ENCODE data around the gene VIT.

- no peak for TF ChIP-seq GABPA (IDR thresholded peaks at IDR 0.05; ENCODE audit: low read depth)
- TF ChIP-seq, protein P1, sequence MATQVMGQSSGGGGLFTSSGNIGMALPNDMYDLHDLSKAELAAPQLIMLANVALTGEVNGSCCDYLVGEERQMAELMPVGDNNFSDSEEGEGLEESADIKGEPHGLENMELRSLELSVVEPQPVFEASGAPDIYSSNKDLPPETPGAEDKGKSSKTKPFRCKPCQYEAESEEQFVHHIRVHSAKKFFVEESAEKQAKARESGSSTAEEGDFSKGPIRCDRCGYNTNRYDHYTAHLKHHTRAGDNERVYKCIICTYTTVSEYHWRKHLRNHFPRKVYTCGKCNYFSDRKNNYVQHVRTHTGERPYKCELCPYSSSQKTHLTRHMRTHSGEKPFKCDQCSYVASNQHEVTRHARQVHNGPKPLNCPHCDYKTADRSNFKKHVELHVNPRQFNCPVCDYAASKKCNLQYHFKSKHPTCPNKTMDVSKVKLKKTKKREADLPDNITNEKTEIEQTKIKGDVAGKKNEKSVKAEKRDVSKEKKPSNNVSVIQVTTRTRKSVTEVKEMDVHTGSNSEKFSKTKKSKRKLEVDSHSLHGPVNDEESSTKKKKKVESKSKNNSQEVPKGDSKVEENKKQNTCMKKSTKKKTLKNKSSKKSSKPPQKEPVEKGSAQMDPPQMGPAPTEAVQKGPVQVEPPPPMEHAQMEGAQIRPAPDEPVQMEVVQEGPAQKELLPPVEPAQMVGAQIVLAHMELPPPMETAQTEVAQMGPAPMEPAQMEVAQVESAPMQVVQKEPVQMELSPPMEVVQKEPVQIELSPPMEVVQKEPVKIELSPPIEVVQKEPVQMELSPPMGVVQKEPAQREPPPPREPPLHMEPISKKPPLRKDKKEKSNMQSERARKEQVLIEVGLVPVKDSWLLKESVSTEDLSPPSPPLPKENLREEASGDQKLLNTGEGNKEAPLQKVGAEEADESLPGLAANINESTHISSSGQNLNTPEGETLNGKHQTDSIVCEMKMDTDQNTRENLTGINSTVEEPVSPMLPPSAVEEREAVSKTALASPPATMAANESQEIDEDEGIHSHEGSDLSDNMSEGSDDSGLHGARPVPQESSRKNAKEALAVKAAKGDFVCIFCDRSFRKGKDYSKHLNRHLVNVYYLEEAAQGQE (IDR thresholded peaks at IDR 0.05; ENCODE audit: insufficient replicate concordance, low read depth) = no peak
- no peak for TF ChIP-seq CTCF (IDR thresholded peaks at IDR 0.05; ENCODE audit: insufficient read depth, low read length)
- no peak for TF ChIP-seq POLR2AphosphoS5 (IDR thresholded peaks at IDR 0.05; ENCODE audit: low read depth)
These were observed 41.1 kb upstream of the VIT start for GRCh38 chr2:36655453-36655852.

Data from HL-60 (cell line).